Stimulated activated CD4-positive, alpha-beta T cell treated with anti-CD3 and anti-CD28 coated beads, Interleukin-12 subunit alpha, Interleukin-12 subunit beta, amount 100 ng/mL, for 4 hours (primary cell): ENCODE results near the gene THSD1.
"Not testable (repeated sequence)": the region's sequence is repeated elsewhere in the genome, so short reads cannot be mapped to it uniquely, and the experiment has no call there.

Experiments
- DNase-seq: peaks from one replicate; pipeline ENCODE4 v3.0.0-alpha.2; 2020

THSD1 gene

DNA sequence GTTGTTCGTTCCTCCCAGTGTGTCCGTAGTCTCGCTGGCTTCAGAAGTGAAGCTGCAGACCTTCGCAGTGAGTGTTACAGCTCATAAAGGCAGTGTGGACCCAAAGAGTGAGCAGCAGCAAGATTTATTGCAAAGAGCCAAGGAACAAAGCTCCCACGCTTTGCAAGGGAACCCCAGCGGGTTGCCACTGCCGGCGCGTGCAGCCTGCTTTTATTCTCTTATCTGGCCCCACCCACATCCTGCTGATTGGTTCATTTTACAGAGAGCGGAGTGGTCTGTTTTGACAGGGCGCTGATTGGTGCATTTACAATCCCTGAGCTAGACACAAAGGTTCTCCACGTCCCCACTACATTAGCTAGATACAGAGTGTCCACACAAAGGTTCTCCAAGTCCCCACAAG, 1.5 kb upstream of the THSD1 start:
- DNase-seq = not testable (repeated sequence)

DNA sequence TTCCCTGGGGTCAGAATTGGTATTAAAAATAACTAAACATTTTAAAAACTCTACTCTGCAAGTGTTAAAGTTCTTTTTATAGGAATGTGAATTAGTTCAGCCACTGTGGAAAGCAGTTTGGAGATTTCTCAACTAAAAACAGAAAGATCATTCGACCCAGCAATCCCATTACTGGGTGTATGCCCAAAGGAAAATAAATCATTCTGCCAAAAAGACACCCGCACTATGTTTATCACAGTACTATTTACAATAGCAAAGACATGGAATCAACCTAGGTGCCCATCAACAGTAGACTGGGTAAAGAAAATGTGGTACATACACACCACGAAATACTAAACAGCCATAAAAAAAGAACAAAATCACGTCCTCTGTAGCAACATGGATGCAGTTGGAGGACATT, 657 bp upstream of the THSD1 start:
- no peak for DNase-seq

DNA sequence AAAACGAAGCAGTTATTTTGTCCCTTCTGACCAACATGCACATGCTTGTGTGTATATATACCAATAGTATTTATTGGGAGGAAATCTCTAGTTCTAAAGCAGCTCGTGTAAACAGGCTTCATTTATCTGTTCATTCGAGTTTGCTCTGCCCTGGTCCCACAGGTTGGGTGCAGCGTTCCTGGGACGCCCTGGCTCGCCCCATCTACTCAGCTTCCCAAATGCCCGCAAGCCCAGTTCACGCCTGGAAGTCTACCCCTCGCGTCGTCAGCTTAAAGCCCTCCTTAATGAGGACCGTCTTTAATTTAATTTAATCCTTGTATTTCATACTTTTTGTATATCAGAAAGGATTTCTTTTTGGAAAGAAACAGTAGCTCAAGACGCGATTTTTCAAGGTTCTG, 604 bp downstream of the THSD1 start:
- no peak for DNase-seq

DNA sequence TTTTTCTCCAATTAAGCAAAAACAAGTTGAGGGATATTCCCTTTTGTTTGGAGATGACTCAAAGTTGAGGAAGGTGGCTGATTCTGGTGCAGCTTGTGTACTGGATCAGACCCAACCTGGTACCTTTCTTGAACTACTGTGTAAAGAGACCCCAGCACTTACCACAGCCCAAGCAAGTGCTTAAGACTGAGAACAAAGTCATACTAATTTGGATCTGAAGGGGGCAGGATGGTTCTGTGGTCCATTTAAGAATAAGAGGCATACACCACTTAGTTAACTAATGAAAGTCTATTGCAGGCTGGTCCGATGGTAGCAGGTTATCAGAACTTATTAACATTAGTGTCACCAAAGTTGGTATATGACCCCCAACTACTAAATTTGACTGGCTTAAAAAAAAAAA, 6.3 kb downstream of the THSD1 start:
- no peak for DNase-seq

DNA sequence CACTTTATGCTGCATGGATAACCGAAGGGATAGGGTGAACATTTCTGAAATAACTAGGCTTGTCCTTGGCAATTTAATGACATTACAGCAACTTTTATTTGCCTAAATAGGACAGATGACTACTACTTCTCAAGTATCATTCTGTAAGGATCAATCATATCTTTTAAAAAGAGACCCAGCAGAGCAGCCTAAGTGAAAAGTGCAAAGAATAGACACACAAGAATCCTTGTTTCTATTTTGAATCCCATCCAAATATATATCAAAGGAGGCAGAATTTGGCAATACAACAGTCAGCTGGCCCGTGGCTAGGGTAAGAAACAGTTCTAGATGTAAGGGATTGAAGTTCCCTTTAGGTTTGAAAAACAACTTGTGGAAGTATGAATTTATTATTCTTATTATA, 6.9 kb downstream of the THSD1 start:
- no peak for DNase-seq

DNA sequence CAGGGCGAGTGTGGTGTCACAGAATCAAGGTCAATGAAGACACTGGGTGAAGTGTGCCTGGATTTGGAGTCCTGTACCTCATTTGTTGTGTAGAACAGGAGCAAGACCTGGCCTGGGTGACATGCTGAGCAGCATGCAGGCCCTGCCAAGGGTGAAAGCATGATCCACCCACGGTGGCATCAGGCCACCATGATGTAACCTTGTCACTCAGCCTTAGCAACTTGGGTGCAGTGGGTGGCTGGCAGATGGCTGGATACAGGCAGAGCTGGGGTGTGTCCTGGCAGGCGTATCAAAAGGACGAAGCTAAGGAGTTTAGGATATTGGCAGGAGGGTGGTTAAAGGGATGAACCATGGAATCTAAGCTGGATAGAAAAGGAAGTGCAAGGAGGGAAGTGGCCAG, 10.3 kb downstream of the THSD1 start:
- no peak for DNase-seq

DNA sequence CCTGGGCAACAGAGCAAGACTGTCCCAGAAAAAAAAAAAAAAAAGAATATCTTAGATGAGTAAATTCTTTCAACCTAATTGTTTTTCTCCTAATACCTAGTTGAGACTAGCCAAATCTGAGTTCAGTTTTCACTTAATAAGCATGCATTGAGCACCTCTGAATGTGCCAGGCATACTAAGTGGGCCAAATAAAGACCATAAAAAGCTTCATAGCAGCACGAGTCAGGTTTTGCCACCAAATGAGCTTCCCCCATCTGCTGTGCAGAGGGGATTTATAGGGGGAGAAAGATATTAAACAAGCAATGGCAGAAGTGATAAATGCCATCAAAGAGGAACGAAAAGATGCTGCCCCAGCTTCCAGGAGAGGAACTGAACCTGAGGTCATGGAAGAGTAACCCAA, 11.4 kb downstream of the THSD1 start:
- DNase-seq = no peak

DNA sequence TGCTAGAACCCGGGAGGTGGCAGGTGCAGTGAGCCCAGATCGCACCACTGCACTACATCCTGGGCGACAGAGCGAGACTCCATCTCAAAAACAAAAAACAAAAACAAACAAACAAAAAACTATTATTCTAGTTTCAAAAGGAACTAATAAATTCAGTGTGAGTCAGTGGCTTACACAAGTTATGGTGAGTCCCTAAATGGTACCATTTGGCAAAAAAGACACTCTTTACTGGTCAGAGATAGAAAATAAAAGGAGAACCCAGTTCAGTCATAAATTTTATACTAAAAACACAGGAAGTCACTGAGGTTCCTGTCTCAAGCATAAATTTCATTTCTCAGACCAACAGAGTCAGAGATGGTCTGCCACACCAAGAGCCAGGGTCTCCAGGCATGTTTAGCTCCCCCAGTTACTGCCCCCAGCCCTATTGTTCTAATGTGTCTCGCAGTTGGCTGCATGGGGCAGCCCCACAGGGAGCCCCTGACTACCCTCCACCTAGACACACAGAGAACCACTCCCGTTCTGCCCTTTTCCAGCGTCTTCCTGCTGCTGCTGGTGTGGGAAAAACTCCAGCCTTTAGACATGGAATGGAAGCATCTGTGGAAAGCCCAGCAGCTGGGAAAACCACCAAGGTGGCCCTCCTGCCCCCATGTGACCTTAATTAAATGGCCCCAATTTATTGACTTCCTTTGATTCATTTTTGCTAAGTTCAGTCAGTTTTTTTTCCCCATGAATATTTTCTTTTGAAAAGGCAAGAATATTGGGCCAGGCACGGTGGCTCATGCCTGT, 12.2 kb downstream of the THSD1 start:
- DNase-seq = no peak

DNA sequence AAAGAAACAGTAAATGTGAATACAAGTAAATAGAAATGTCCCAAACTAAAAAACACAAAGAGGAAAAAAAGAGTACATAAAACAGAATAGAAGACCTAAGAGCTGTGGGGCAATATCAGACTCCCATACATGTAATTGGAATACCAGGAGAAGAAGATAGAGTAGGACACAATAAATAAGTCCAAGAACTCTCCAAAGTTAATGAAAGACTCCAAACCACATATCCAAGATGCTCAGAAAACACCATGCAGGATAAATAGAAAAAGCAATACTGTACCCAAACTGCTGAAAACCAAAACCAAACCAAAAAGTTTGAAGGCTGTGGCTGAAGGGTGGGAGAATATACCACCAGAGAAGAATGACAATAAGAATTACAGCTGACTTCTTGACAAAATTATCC, 18.3 kb downstream of the THSD1 start:
- no peak for DNase-seq

DNA sequence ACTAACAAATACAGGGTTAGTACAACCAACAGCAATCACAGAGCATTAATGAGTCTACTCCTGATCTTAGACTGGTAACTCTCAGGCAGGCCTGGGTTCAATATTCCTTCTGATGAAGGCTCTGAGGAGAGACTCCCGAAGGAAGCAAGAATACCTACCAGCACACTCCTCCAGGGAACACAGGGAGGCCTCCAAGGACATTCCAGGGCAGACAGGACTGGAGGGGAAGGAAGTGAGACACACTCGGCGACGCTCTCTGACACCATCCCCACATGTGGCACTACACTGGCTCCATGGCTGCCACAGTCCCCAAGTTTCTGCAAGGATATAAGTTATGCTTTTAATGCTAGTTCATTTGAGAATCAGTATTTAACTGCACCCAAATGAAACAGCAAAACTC, 20.1 kb downstream of the THSD1 start:
- no peak for DNase-seq

DNA sequence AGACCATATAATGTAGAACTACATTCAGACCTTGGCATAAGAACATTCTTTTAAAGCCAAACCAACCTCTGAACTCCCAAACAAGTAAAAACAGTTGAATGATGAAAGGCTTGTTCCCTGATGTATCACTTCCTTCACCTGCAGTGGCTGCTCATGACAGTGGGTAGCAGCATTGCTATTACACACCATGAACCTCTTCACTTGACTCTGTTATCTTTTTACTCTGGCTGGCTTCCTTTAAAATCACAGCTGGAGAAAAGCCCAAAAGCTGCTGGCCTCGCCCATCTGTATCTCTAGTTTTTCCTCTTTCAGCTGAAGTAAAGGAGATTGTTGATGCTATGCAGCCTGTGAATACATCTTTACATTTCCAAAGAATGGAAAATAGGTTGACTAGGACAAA, 22.6 kb downstream of the THSD1 start:
- DNase-seq = no peak

DNA sequence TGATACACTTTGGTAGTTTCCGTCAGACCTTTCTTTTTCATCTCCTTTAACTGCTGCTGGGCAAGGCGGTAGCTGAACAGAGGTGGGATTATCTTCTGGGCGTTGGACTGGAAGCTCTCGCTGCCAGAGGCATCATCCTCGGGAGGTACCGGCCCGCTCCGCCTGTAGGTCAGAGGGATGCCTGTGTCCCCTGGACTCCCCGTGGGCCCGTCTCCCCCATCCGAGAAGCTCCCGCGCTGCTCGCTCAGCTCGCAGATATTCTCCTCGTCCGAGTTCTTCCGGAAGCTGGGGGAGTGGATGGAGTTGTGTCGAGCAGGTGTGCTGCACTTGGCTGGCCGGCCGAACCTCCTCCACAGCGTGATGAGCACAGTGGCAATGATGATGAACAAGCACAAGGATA, 27.7 kb downstream of the THSD1 start:
- DNase-seq = no peak

DNA sequence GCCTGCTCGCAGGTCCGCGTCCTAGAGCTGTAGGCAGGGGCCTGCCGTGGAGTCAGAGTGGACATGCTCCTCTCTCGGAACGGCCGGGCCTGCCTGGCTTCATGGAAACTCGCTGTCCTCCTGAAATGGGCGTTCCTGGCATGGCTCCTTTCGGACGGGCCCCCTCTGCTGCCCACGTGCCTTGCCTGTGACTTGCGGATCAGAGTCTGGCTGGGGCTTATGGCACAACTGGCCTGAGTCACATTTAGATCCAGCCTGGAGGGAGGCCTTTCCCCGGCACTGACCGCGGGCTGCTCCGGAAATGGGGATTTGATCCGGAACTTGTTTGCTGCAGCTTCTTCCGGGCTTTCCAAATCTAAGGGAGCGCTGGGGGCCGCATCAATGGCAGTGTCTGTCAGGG, 28.1 kb downstream of the THSD1 start:
- DNase-seq = no peak

DNA sequence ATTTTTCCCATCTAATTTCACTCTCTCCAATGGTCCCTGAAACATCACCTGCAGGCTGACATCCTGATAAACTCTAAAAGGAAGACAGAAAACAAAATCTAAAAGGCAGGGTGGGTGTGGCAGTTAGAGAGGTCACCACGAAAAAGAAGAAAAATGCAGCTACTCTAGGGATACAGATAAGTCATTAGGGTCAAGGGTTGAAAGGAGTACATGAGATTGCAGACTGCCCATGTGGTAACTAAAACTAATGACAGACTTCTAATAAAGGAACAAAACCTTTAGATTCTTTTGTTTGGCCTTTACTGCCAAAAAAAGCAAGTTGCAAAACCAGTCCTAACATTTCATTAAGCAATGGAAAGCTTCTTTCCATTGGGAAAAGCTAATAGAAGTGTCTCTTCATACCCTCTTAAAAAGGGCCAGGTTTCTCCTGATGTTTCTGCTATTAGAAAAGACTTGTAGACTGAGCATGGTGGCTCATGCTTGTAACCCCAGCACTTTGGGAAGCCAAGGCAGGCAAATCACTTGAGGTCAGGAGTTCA, 31.0 kb downstream of the THSD1 start:
- no peak for DNase-seq

DNA sequence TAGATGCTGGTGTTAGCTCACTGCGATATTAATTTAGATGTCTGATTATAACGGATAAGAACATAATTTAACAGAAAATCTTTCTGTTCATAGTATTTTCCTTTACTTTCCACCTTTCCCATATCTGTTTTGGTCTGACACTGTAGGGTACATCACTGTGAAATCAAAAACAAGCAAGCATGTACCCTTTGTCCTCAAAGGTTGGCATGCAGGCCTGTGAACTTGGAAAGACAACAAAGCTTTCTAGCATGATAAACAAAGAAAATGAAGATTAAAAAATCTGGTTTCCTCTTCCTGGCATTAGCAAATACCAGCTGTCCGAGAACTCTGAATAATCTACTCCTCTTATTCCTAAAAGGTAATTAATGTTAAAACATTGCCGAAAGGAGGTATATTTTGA, 31.6 kb downstream of the THSD1 start:
- no peak for DNase-seq

DNA sequence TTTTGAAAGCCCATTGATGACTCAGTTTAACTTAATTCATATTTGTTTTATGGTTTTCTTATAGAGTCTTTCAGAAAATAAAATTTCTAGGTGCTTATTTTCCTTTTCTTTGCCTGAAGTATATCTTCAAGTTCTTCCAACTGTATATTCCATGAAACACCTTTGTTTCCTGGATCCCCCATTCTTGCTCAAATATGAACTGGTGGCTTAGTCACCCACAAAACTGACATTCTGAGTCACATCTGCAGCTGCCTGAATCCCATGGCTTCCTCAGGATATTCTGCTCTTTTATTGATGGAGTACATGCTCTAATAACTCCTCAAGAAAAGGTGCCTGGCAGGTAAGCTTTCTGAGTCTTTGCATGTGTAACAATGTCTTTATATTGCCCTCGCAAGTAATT, 32.7 kb downstream of the THSD1 start:
- DNase-seq = not testable (repeated sequence)

DNA sequence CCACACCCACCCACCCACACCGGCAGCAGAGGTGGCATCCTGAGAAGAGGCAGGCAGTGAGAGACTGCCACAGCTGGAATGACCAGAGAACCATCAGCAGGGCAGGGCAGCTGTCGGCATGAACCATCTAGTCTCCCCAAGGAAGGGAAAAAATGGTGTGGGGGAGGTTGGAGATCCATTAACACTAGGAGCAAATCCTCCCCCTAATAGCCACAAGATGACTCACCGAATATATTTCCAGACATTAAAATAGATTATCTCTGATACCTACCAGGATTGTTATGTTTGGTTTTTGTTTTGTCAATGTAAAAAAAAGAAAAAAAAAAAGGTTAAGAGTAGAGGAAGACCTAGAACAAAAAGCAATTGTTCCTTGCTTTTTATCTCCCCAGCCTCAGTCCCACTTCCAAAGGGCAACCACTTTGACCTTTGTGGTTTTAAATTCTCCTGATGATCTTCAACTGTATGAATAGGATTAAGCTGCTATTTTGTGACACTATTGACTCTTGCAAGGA, 34.2 kb downstream of the THSD1 start:
- DNase-seq = no peak

DNA sequence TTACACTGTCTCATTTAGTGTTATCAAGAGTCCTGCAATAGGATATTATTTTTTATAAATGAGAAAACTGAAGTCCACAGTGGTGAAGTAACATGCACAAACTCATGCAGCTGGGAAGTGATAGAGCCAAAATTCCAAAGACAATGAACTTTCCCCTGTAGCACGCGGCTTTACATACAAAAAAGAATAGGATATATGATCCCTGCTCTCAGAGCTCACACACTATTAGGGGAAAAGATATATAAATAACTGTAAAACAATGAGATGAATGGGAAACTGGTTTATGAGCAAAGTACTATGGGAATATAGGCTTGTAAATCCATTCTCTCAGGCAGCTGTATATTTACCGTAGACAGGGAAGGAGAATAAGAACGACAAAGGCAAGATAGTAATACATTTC, 39.7 kb downstream of the THSD1 start:
- no peak for DNase-seq

DNA sequence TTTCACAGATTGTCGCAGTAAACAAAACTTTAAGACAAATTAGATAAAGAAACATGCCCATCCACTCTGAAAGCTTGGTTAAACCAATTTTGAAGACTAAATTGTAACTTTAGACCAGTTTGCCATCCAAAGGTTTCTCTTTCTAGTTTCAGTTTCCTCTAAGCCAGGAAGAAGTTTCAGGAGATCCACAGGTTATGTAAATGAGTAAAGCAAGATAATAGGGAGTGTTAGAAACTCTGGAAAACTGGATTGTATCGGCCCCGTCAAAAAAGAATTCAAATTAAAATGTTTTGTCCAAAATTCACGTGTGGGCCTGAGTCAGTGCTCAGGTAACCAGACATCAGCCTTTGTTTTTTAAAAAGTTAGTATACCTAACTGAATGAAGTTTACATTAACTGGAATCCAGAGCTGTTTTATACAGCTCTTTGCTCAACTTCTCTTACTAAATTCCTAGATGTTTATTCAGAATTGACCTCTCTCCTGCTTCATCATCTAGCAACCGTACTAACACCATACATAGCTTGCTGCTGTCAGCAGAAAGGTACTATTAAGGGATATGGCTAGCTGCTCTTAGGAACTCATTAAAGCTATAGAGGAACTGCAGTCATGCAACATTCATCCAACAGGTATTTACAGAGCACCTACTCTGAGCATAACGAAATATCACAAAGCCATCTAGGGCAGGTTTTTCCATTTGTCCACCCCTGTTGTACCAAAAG, 43.6 kb downstream of the THSD1 start:
- DNase-seq = not testable (repeated sequence)

DNA sequence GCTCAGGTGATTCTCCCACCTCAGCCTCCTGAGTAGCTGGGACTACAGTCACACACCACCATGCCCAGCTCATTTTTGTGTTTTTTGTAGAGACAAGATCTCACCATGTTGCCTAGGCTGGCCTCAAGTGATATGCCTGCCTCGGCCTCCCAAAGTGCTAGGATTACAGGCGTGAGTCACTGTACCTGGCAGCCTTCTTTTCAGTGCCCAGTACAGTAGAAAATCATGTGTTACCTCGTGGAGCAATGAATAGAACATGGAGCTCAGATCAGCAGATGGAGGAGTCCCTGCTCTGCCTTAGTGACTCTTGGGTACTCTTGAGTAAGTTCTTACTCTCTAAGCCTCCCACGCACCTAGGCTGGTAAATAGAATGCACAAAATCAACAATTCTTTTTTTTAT, 44.7 kb downstream of the THSD1 start:
- no peak for DNase-seq

DNA sequence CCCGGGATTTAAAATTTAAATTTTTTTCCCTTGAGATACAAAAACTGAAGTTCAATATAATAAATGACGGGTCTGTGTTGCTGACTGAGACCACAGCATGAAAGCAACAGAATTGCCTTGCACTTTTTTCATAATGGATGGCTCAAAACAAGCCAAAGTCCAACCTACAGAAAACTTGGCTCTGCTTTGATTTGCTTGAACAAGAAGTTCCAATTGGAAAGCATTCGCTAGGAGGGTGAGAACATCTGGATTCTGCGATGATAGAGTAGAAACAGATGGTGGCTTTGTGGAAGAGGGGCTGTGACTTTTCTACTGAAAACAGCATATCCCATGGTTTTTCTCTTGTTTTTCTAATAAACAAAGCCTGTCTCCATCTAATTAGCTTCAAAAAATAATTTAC, 46.4 kb downstream of the THSD1 start:
- no peak for DNase-seq

DNA sequence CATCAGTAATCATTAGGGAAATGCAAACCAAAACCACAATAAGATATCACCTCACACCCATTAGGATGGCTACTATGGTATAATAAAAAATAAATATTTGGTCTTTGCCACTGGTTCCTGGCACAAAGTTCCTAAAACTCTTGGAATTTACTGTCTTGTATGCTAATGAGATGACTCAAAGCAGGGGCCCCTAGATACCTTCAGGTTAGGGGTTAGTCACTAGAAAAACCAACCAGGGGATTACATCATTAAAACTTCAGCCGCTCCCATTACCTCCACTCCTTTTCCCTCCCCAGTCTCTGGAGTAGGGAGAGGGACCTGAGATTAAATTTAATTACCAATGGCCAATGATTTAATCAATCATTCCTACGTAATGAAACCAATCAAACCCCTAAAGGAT, 49.6 kb downstream of the THSD1 start:
- no peak for DNase-seq

DNA sequence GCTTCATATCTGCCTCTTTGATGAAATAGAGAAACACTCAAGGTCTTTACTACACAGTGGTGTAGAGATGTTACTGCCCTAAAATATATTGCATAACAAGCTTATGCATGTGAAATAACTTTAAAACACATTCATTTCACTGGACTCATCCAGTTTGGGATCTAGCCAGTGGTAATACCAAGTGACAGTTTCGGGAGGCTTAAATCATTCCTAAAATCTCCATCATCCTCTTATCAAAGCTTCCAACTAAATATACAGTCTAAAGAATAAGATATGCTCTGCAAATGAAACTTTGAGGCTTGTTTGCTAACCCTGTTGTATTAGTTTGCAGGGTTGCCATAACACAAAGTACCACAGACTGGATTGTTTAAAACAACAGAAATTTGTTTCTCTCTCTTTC, 52.8 kb downstream of the THSD1 start:
- DNase-seq = no peak
